PC-3 (cell line): ENCODE data around the gene TAS2R50. TPM values are rescaled to one million over a fixed set of nuclear protein-coding genes. Genes with fewer than 3 reads are reported as not detected.

Experiments used
- total RNA-seq: library from RNA; depleted of rRNA; stranded (reverse); fragments of >200 nt; gene quantifications from 2 replicates; pipeline ENCODE4 v1.2.3, GENCODE V29; 2014; rRNA removed

TAS2R50 gene
- total RNA-seq, 1 experiment from 2014 or later, result 0.29 TPM

Other genes with a start within 250 kb of the TAS2R50 start
- not detected in 2 replicates for gene TAS2R7, start 184.3 kb downstream of the TAS2R50 start, total RNA-seq
- gene TAS2R8, start 179.6 kb downstream of the TAS2R50 start, total RNA-seq, result not detected in 2 replicates
- gene TAS2R9, start 176.7 kb downstream of the TAS2R50 start, total RNA-seq, result not detected in 2 replicates
- 0.44 and 0.58 TPM in 2 replicates for gene TAS2R10, start 160.6 kb downstream of the TAS2R50 start, total RNA-seq
- gene PRR4, start 137.4 kb downstream of the TAS2R50 start, total RNA-seq, result 3.5 and 9.3 TPM in 2 replicates
- gene PRH1, start 102.7 kb downstream of the TAS2R50 start, total RNA-seq, result 5.7 and 9.5 TPM in 2 replicates
- 0.11 and 0.86 TPM in 2 replicates for gene TAS2R13, start 77.3 kb downstream of the TAS2R50 start, total RNA-seq
- gene PRH2, start 57.7 kb downstream of the TAS2R50 start, total RNA-seq, result not detected in 2 replicates
- gene TAS2R14, start 47.6 kb downstream of the TAS2R50 start, total RNA-seq, result 1.6 and 1.8 TPM in 2 replicates
- gene TAS2R20, start 11.4 kb upstream of the TAS2R50 start, total RNA-seq, result 0.11 and 0.46 TPM in 2 replicates
- not detected in 2 replicates for gene TAS2R19, start 35.7 kb upstream of the TAS2R50 start, total RNA-seq
- 0.55 and 0.75 TPM in 2 replicates for gene TAS2R31, start 44.5 kb upstream of the TAS2R50 start, total RNA-seq
- 0.36 and 1.5 TPM in 2 replicates for gene TAS2R46, start 75.4 kb upstream of the TAS2R50 start, total RNA-seq
- not detected in 2 replicates for gene TAS2R43, start 105.4 kb upstream of the TAS2R50 start, total RNA-seq
- gene TAS2R30, start 147.7 kb upstream of the TAS2R50 start, total RNA-seq, result 0.66 and 2.0 TPM in 2 replicates
- 9.4 and 9.7 TPM in 2 replicates for gene SMIM10L1, start 184.3 kb upstream of the TAS2R50 start, total RNA-seq
- not detected in 2 replicates for gene TAS2R42, start 200.0 kb upstream of the TAS2R50 start, total RNA-seq